Loucy (cell line): ENCODE measurements around the gene PAQR8.
A peak's percentile ranks its signal among the peaks of the same experiment; 100 is the strongest.

Experiments used
- H2AFZ ChIP-seq: fragments of 200-600 bp; sonication (generic); 2 replicates; pipeline ENCODE4 v1.6.0; 2016; ENCODE audit warnings: antibody characterized with exemption, mild to moderate bottlenecking, low read length, moderate library complexity
- H3F3A ChIP-seq: fragments of 200-600 bp; 2 replicates; pipeline ENCODE4 v1.6.0; 2016; ENCODE audit warnings: antibody characterized with exemption, low read depth, mild to moderate bottlenecking
- H3K27me3 ChIP-seq: fragments of 200-600 bp; sonication (generic); 2 replicates; pipeline ENCODE4 v1.6.1; 2014; ENCODE audit warnings: low read length, mild to moderate bottlenecking; ENCODE audit not compliant: insufficient read depth, poor library complexity, severe bottlenecking
- H3K36me3 ChIP-seq: fragments of 200-600 bp; sonication (generic); 2 replicates; pipeline ENCODE4 v1.6.1; 2016; ENCODE audit warnings: low read length; ENCODE audit not compliant: insufficient read depth
- H3K4me1 ChIP-seq: fragments of 200-600 bp; sonication (generic); 2 replicates; pipeline ENCODE4 v1.5.1; 2014; ENCODE audit warnings: low read length, mild to moderate bottlenecking; ENCODE audit not compliant: insufficient read depth, poor library complexity, severe bottlenecking
- H3K4me2 ChIP-seq: fragments of 200-600 bp; sonication (generic); 2 replicates; pipeline ENCODE4 v1.6.0; 2014; ENCODE audit warnings: antibody characterized with exemption, low read length, low read depth, mild to moderate bottlenecking; ENCODE audit not compliant: poor library complexity, severe bottlenecking
- H3K4me3 ChIP-seq: fragments of 200-600 bp; sonication (generic); 2 replicates; pipeline ENCODE4 v1.5.1; 2014; ENCODE audit warnings: low read length, mild to moderate bottlenecking, mixed read lengths; ENCODE audit not compliant: poor library complexity, severe bottlenecking
- H3K79me2 ChIP-seq: fragments of 200-600 bp; sonication (generic); 2 replicates; pipeline ENCODE4 v1.6.1; 2014; ENCODE audit warnings: low read length; ENCODE audit not compliant: insufficient read depth
- H3K9ac ChIP-seq: fragments of 200-600 bp; sonication (generic); 2 replicates; pipeline ENCODE4 v1.6.0; 2014; ENCODE audit warnings: mild to moderate bottlenecking, low read depth, low read length, moderate library complexity; ENCODE audit not compliant: poor library complexity, severe bottlenecking
- H3K9me2 ChIP-seq: fragments of 200-600 bp; sonication (generic); replicated peaks from 2 replicates; pipeline ENCODE4 v1.6.1; 2016; ENCODE audit warnings: low read depth, low read length, mixed read lengths
- H3K9me3 ChIP-seq: fragments of 200-600 bp; sonication (generic); 2 replicates; pipeline ENCODE4 v1.6.1; 2014; ENCODE audit warnings: mild to moderate bottlenecking, antibody characterized with exemption, low read length, low read depth; ENCODE audit not compliant: insufficient read depth
- H4K20me1 ChIP-seq: fragments of 200-600 bp; sonication (generic); 2 replicates; pipeline ENCODE4 v1.6.0; 2014; ENCODE audit warnings: antibody characterized with exemption, low read length, mild to moderate bottlenecking; ENCODE audit not compliant: insufficient read depth, poor library complexity, severe bottlenecking
- CTCF ChIP-seq: fragments of 200-600 bp; sonication (generic); conservative IDR thresholded peaks from 2 replicates; pipeline ENCODE4 v1.5.1; 2014; ENCODE audit warnings: mild to moderate bottlenecking, antibody characterized with exemption, low read length
- EZH2phosphoT487 ChIP-seq: fragments of 200-600 bp; IDR thresholded peaks from 2 replicates; pipeline ENCODE4 v1.6.1; 2018; ENCODE audit warnings: antibody characterized with exemption, mild to moderate bottlenecking, moderate library complexity, borderline replicate concordance

PAQR8 gene

GRCh38 chr6:52418606-52419005 is 56.7 kb downstream of the PAQR8 start:
- Histone ChIP-seq H3K9ac (peak overlapping the region; percentile 95), H3K9me2 (no peaks in the 10 kb centered on the region), H3K36me3 (no peaks in the 10 kb centered on the region), H3K4me1 (peaks cover 49% of the 10 kb centered on the region), H4K20me1 (no peaks in the 10 kb centered on the region), H3K27me3 (no peaks in the 10 kb centered on the region), H3K4me3 (peak overlapping the region; percentile 85), H3K79me2 (no peaks in the 10 kb centered on the region), H3K4me2 (peak overlapping the region; percentile 87), H3F3A (peaks cover 11% of the 10 kb centered on the region; the same call in 1 of the 2 replicates), H2AFZ (no peak overlapping the region), H3K9me3 (no peaks in the 10 kb centered on the region)
- TF ChIP-seq CTCF (no peak), EZH2phosphoT487 (no peak)

GRCh38 chr6:52419809-52420667 is 58.1 kb downstream of the PAQR8 start, which contains the start of gene EFHC1:
TSS of gene EFHC1 (plus strand) at chr6:52420342. CDS start at chr6:52420411, 69 bp downstream.
- H3K4me2 ChIP-seq = peak within 1 kb of the TSS; percentile 87
- TF ChIP-seq CTCF = no peak
- no peak for TF ChIP-seq EZH2phosphoT487
- no peaks in the 10 kb centered on the region for H3K9me2 ChIP-seq
- no peaks in the 10 kb centered on the region for H3K9me3 ChIP-seq
- no peaks in the 10 kb centered on the region for H3K36me3 ChIP-seq
- no peaks in the 10 kb centered on the region for H3K27me3 ChIP-seq
- peaks cover 11% of the 10 kb centered on the region; the same call in 1 of the 2 replicates for H3F3A ChIP-seq
- peak within 1 kb of the TSS; percentile 72 for H2AFZ ChIP-seq
- H3K4me3 ChIP-seq = peak within 1 kb of the TSS; percentile 85
- no peaks in the 10 kb centered on the region for H4K20me1 ChIP-seq
- H3K9ac ChIP-seq = peak within 1 kb of the TSS; percentile 95
- H3K79me2 ChIP-seq = no peaks in the 10 kb centered on the region
- peaks cover 47% of the 10 kb centered on the region for H3K4me1 ChIP-seq

- Histone ChIP-seq H3K9ac (peak overlapping the region; percentile 8), H3K9me2 (no peaks in the 10 kb centered on the region), H4K20me1 (no peaks in the 10 kb centered on the region), H3K4me3 (peak overlapping the region; percentile 85), H3K79me2 (no peaks in the 10 kb centered on the region), H3F3A (peaks cover 11% of the 10 kb centered on the region; the same call in 1 of the 2 replicates), H2AFZ (peak overlapping the region; percentile 72), H3K4me1 (peaks cover 39% of the 10 kb centered on the region), H3K4me2 (peak overlapping the region; percentile 87), H3K36me3 (no peaks in the 10 kb centered on the region), H3K27me3 (no peaks in the 10 kb centered on the region), H3K9me3 (no peaks in the 10 kb centered on the region)
- TF ChIP-seq EZH2phosphoT487 (no peak), CTCF (no peak)
Measured at GRCh38 chr6:52420668-52421358, 58.9 kb downstream of the PAQR8 start.
